ENCODE measurements around the gene FERMT3.

FERMT3 gene

GRCh38 chr11:64258356-64258755 lies 51.8 kb downstream of the FERMT3 start:
- TF ChIP-seq, protein P1, sequence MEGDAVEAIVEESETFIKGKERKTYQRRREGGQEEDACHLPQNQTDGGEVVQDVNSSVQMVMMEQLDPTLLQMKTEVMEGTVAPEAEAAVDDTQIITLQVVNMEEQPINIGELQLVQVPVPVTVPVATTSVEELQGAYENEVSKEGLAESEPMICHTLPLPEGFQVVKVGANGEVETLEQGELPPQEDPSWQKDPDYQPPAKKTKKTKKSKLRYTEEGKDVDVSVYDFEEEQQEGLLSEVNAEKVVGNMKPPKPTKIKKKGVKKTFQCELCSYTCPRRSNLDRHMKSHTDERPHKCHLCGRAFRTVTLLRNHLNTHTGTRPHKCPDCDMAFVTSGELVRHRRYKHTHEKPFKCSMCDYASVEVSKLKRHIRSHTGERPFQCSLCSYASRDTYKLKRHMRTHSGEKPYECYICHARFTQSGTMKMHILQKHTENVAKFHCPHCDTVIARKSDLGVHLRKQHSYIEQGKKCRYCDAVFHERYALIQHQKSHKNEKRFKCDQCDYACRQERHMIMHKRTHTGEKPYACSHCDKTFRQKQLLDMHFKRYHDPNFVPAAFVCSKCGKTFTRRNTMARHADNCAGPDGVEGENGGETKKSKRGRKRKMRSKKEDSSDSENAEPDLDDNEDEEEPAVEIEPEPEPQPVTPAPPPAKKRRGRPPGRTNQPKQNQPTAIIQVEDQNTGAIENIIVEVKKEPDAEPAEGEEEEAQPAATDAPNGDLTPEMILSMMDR (IDR thresholded peaks at IDR 0.05; ENCODE audit: low read depth, low read length), result no peak

GRCh38 chr11:64258946-64259532 lies 52.5 kb downstream of the FERMT3 start:
- TF ChIP-seq, protein P1 (IDR thresholded peaks at IDR 0.05; ENCODE audit: low read depth, low read length), result no peak

More at GRCh38 chr11:64258356-64258755, 51.8 kb downstream of the FERMT3 start:
- no peak overlapping the region for H3K4me3 ChIP-seq (ENCODE audit: low read depth, low read length)

DNA sequence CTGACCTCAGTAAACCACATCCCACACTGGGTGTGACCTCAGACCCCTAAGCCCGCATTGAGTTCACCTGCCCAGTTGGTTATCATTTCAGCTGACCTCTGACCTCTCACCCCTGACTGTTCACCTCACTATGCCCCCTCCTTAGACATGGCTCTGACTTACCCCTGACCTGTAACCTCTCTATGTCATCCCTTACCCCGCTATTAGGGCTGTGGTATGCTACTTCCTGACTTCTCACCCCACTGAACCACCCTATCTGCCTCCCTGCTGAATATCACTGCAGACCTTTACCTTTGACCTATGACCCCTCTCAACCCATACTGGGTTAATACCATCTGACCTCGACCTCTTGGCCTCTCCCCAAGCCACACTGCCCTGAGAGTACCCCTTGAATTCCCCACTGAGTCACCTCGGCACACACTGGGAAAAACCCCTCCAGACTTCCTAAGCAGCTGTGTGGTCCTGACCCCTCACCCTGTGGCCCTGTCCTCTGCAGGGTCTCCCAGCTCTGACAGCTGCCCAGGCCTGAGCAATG lies 53.1 kb downstream of the FERMT3 start:
- TF ChIP-seq, protein P1 (IDR thresholded peaks at IDR 0.05; ENCODE audit: low read depth, low read length), result no peak
- no peak overlapping the region for H3K4me3 ChIP-seq (ENCODE audit: low read depth, low read length)

More at GRCh38 chr11:64258946-64259532, 52.5 kb downstream of the FERMT3 start:
- no peak overlapping the region for H3K4me3 ChIP-seq (ENCODE audit: low read depth, low read length)

- H3K4me3 ChIP-seq (ENCODE audit: low read depth, low read length), result no peak overlapping the region
- TF ChIP-seq, protein P1 (IDR thresholded peaks at IDR 0.05; ENCODE audit: low read depth, low read length), result no peak
These were observed 53.7 kb downstream of the FERMT3 start for GRCh38 chr11:64260147-64260708.

DNA sequence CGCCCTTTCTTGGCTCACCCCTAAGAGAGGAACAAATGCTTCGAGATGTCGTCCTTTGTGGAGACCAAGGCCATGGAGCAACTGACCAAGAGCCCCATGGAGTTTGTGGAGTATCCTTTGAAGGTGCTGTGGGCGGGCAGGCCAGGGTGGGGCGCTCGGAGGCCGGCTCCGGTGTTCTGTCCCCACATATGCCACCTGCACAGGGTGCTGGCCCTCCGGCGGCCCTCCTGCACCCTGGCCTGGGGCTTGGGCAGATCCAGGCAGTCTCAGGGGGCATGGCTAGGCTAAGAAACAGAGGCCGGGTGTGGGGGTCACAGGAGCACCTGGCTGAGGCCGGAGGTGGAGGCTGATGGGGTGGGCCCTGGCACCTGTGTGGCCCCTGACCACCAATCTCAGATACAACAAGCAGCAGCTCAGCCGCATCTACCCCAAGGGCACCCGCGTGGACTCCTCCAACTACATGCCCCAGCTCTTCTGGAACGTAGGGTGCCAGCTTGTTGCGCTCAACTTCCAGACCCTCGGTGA lies 55.1 kb downstream of the FERMT3 start:
- no peak overlapping the region for H3K4me3 ChIP-seq (ENCODE audit: low read depth, low read length)
- TF ChIP-seq, protein P1 (IDR thresholded peaks at IDR 0.05; ENCODE audit: low read depth, low read length), result no peak

GRCh38 chr11:64262271-64263002 lies 55.9 kb downstream of the FERMT3 start:
- TF ChIP-seq, protein P1 (IDR thresholded peaks at IDR 0.05; ENCODE audit: low read depth, low read length), result no peak
- no peak overlapping the region for H3K4me3 ChIP-seq (ENCODE audit: low read depth, low read length)
